Mucosa of rectum (tissue), 2 donors: ENCODE results near the gene C17orf107.
"Not testable (repeated sequence)": the region's sequence is repeated elsewhere in the genome, so short reads cannot be mapped to it uniquely, and the experiment has no call there.

Experiments
- H3K27ac ChIP-seq, 2 donors: one replicate each; pipeline ENCODE4 v1.7.0; 2013; ENCODE audit warnings: inconsistent platforms in 2 of 2, low read depth in 2 of 2, low read length in 2 of 2
- H3K27me3 ChIP-seq, 2 donors: one replicate each; pipeline ENCODE4 v1.7.0; 2013; ENCODE audit warnings: low read length in 2 of 2; ENCODE audit not compliant: control insufficient read depth in 2 of 2, insufficient read depth in 2 of 2
- H3K36me3 ChIP-seq, 2 donors: one replicate each; pipeline ENCODE4 v1.7.0; 2013; ENCODE audit warnings: low read length in 2 of 2; ENCODE audit not compliant: control insufficient read depth in 2 of 2, insufficient read depth in 2 of 2
- H3K4me1 ChIP-seq, 2 donors: one replicate each; pipeline ENCODE4 v1.7.0; 2013; ENCODE audit warnings: low read length in 2 of 2, mild to moderate bottlenecking in 1 of 2; ENCODE audit not compliant: control insufficient read depth in 2 of 2, insufficient read depth in 2 of 2
- H3K4me3 ChIP-seq, 2 donors: one replicate each; pipeline ENCODE4 v1.7.0; 2013; ENCODE audit warnings: low read length in 2 of 2
- H3K9ac ChIP-seq, 2 donors: one replicate each; pipeline ENCODE4 v1.7.0; 2013; ENCODE audit warnings: low read length in 2 of 2, low read depth in 1 of 2, mild to moderate bottlenecking in 1 of 2
- H3K9me3 ChIP-seq, 2 donors: one replicate each; pipeline ENCODE4 v1.7.0; 2013; ENCODE audit warnings: low read length in 2 of 2; ENCODE audit not compliant: control insufficient read depth in 2 of 2
- donor health status: healthy.
- donor health status: Normal muscosa, but diverticular disease.

C17orf107 gene

DNA sequence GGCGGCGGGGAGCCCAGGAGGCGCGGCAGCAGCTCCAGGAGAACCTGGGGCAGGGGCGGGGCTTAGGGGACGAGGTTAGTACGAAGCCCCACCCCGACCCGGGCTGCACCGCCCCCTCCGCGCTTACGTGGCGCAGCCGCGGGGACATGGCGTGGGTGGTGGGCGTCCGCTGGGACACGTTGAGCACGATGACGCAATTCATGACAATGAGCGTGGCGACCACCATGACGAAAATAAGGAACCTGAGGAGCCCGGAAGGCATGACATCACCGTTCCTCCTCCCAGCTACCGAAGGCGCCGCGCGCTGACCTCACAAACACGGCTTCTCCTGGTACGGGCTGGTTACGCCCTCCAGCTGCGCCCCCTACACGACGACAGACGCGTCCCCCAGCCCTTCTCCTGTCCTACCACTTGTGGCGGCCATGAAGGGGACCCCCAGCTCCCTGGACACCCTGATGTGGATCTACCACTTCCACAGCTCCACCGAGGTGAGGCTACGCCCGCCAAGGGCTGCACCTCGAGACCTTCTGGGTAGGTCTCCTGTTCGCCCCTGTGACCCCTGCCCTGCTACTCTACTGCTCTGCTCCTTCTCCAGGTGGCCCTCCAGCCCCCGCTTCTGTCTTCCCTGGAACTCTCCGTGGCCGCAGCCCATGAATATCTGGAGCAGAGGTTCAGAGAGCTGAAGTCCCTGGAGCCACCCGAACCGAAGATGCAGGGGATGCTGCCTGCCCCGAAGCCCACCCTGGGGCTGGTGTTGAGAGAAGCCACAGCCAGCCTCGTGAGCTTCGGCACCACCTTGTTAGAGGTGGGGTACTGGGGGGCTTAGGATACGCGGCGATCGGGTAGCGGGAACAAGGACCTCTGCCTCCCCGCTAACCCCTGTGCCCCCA lies at the start of gene C17orf107:
C17orf107 (plus strand) TSS at position 196 of the 890 bp plus-strand sequence; CDS start at position 423, 227 bp downstream.
- H3K9me3 ChIP-seq, result no peaks in the 10 kb centered on the region
- H3K27ac ChIP-seq, result peak within 1 kb of the TSS in 1 of 2 donors; percentile 1
- H3K4me1 ChIP-seq, result peaks cover 21 to 29% of the 10 kb centered on the region in 2 donors
- peak within 1 kb of the TSS; percentile 69 to 80 for H3K4me3 ChIP-seq
- H3K36me3 ChIP-seq, result peaks cover 23 to 28% of the 10 kb centered on the region in 2 donors
- H3K27me3 ChIP-seq, result peaks cover 4 to 9% of the 10 kb centered on the region in 2 donors
- peak within 1 kb of the TSS; percentile 72 to 74 for H3K9ac ChIP-seq

DNA sequence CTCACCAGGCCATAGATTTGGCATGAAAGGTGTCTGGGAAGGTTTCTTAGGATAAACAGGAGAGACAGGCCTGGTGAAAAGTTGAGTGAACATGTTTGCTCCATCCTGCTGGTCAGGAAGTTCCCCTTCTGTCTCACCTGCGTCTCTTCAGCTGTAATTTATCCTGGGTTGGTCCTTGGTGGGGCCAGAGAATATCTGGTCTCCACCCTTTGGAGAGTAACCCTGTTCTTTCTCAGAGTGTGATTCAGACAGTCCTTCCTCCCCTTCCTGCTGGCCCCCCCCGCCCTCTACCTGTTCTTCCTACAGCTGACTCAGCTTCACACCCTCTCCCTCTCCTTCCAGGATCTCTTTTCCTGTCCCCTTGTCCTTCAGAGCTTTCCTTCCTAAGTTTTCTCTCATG lies 49.1 kb upstream of the C17orf107 start:
- peak overlapping the region in 1 of 2 donors; percentile 47 for H3K9ac ChIP-seq
- peaks cover 6% of the 10 kb centered on the region in 2 donors for H3K36me3 ChIP-seq
- H3K27ac ChIP-seq, result peak overlapping the region; percentile 76 to 80
- peaks cover 26 to 40% of the 10 kb centered on the region in 2 donors for H3K4me1 ChIP-seq
- H3K27me3 ChIP-seq, result no peaks in the 10 kb centered on the region
- peak overlapping the region in 1 of 2 donors; percentile 13 for H3K4me3 ChIP-seq
- no peaks in the 10 kb centered on the region for H3K9me3 ChIP-seq

DNA sequence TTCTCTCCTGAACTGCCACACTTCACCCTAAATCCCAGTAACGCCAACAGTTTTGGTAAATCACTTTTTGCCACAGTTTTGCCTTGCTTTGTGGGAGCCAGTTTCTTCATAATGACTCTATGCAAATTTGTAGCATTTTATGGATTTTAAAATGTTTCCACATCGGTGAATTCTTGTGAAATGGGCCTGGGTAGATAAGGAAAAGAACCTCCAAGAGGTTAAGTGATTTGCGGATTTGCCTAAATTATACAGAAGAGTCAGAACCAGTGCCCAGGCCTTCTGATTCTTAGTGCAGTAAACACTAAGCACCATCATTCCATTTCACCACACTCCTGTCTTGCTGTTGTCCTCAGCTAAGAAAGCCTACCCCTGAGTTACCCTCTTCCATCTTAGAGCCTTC lies 48.3 kb upstream of the C17orf107 start:
- no peak overlapping the region for H3K4me3 ChIP-seq
- H3K36me3 ChIP-seq, result peaks cover 6 to 7% of the 10 kb centered on the region in 2 donors
- no peaks in the 10 kb centered on the region for H3K9me3 ChIP-seq
- peaks cover 23 to 40% of the 10 kb centered on the region in 2 donors for H3K4me1 ChIP-seq
- H3K27ac ChIP-seq, result peak overlapping the region; percentile 49 to 80
- H3K27me3 ChIP-seq, result no peaks in the 10 kb centered on the region
- peak overlapping the region; percentile 16 to 47 for H3K9ac ChIP-seq

DNA sequence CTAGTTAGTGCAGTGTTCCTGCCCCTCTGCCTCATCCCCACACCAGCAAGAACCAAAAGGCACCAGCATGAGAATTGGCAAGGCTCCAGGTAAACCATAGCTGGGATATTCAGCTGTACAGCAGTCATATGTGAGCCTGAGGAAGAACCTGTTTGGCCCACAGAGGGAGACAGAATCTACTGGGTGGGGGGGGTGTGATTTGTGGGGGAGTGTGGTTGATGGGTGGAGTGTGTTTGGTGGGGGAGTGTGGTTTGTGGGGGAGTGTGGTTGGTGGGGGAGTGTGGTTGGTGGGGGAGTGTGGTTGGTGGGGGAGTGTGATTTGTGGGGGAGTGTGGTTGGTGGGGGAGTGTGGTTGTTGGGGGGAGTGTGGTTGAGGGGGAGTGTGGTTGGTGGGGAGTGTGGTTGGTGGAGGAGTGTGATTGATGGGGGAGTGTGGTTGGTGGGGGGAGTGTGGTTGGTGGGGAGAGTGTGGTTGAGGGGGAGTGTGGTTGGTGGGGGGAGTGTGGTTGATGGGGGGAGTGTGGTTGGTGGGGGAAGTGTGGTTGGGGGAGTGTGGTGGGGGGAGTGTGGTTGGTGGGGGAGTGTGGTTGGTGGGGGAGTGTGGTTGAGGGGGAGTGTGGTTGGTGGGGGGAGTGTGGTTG lies 46.6 kb upstream of the C17orf107 start:
- Histone ChIP-seq H3K27me3 (no peaks in the 10 kb centered on the region), H3K4me1 (peaks cover 23 to 38% of the 10 kb centered on the region in 2 donors), H3K36me3 (peaks cover 6 to 11% of the 10 kb centered on the region in 2 donors), H3K4me3 (no peak overlapping the region), H3K9me3 (no peaks in the 10 kb centered on the region), H3K27ac (no peak overlapping the region), H3K9ac (no peak overlapping the region)

DNA sequence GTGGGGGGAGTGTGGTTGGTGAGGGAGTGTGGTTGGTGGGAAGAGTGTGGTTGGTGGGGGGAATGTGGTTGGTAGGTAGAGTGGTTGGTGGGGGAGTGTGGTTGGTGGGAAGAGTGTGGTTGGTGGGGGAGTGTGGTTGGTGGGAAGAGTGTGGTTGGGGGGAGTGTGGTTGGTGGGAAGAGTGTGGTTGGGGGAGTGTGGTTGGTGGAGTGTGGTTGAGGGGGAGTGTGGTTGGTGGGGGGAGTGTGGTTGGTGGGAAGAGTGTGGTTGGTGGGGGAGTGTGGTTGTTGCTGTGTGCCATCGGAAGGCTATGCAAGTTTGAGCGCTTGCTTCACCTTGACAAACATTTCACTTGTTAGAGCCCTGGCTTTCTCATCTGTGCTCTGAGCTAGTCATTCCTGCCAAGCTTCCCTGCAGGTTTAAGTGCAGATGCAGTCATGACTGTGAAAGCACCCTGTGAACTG lies 46.1 kb upstream of the C17orf107 start:
- Histone ChIP-seq H3K4me3 (no peak overlapping the region), H3K4me1 (peaks cover 25 to 36% of the 10 kb centered on the region in 2 donors), H3K27me3 (no peaks in the 10 kb centered on the region), H3K36me3 (peaks cover 6 to 11% of the 10 kb centered on the region in 2 donors), H3K27ac (no peak overlapping the region), H3K9me3 (no peaks in the 10 kb centered on the region), H3K9ac (no peak overlapping the region)

DNA sequence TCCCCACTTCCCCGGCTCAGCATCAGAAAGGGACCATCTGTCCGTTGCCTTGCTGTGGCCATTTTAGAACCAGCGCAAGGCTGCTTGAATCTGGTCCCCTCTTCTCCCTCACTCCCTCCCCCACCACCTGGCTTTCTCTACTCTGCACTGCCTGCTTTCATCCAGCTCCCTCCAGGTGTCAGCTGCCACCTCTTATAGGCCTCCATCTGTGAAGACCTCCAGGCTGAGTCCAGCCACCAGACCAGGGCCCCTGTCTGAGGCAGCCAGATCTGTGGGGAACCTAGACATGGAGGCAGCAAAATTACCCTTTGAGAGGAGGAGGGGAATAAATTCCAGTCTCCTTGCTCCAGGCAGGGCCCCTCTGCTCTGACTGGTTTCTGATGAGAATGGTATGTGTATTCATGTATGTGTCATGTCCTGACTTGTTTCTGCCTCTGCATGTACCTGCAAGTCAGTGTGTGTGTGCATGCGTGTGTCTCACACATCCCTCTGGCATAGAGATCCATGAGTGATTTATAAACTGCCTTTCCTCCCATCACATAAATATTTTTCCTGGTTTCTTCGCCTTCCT lies 45.1 kb upstream of the C17orf107 start:
- H3K9me3 ChIP-seq, result no peaks in the 10 kb centered on the region
- H3K9ac ChIP-seq, result no peak overlapping the region
- no peak overlapping the region for H3K27ac ChIP-seq

DNA sequence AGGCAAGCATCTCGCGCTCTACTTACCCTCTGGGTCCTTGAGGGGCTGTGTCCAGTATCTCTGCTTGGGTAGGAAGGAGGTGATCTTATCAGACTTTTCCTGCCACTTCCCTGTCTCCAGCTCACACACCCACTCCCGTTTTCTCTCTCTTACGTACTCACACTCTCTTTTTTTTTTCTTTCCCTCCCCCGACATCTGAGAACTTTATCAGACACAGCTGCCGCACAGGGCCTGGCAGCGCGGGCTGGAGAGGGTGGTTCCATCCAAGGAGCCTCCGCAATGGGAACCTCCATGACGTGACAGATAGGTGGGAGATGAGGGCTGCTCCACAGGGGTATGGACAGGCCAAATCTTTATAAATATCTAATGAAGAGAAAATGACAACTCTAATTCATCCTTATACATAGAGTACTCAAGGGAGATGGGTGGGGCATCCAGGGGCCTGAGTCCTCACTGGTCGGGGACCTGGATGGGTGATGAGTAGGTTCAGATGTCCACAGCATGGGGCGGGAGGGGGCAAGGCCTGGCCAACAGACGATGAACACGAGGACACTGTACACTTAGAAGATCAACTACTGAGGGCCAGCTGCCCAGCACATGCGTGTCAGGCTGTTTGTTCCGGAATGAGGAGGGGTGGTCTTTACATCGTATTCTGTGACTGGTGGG lies 42.9 kb upstream of the C17orf107 start:
- H3K36me3 ChIP-seq, result peaks cover 6 to 21% of the 10 kb centered on the region in 2 donors
- H3K9me3 ChIP-seq, result no peaks in the 10 kb centered on the region
- no peak overlapping the region for H3K4me3 ChIP-seq
- H3K27ac ChIP-seq, result no peak overlapping the region
- no peaks in the 10 kb centered on the region for H3K27me3 ChIP-seq
- no peak overlapping the region for H3K9ac ChIP-seq
- peaks cover 11 to 14% of the 10 kb centered on the region in 2 donors for H3K4me1 ChIP-seq

More for the DNA sequence above, 45.1 kb upstream of the C17orf107 start:
- peaks cover 25 to 33% of the 10 kb centered on the region in 2 donors for H3K4me1 ChIP-seq
- peaks cover 6 to 9% of the 10 kb centered on the region in 2 donors for H3K36me3 ChIP-seq
- no peak overlapping the region for H3K4me3 ChIP-seq
- no peaks in the 10 kb centered on the region for H3K27me3 ChIP-seq

DNA sequence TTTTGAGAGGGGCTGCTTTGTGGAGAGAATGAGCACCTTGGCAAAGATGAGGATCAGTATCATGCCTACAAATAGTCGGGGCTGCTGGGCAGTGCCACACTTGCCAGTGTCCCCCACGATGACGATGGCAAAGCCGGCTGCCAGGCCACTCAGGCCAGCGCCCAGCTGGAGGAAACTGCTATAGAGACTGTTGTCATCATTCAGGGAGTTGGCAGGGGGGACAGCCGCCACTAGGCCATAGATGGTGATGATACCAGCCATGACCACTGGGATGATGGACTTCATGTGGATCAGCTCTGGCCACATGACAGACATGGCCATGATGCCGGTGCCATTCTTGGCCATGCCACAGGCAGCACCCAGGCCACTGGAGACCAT lies 42.4 kb upstream of the C17orf107 start:
- Histone ChIP-seq H3K9ac (no peak overlapping the region), H3K9me3 (no peaks in the 10 kb centered on the region), H3K4me1 (peaks cover 9 to 13% of the 10 kb centered on the region in 2 donors), H3K27me3 (no peaks in the 10 kb centered on the region), H3K36me3 (peaks cover 6 to 24% of the 10 kb centered on the region in 2 donors), H3K4me3 (no peak overlapping the region), H3K27ac (no peak overlapping the region)

DNA sequence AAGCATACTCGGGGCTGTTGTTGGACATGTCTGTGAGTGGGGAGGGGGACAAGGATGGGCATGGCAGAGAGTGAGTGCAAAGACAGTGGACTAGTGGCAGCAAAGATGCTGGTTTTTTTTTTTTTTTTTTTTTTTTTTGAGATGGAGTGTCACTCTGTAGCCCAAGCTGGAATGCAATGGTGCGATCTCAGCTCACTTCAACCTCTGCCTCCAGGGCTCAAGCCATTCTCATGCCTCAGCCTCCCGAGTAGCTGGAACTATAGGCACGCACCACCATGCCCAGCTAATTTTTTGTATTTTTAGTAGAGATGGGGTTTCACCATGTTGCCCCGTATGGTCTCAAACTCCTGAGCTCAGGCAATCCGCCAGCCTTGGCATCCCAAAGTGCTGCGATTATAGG lies 42.0 kb upstream of the C17orf107 start:
- not testable (repeated sequence) for H3K27me3 ChIP-seq, H3K27ac ChIP-seq, H3K9ac ChIP-seq, H3K4me1 ChIP-seq, H3K4me3 ChIP-seq, H3K9me3 ChIP-seq
- peaks cover 6 to 26% of the 10 kb centered on the region in 2 donors for H3K36me3 ChIP-seq
